HG03097 (cell line): ENCODE results near the gene PRRT1B.

Experiments used
- ATAC-seq: cut with Tn5 transposase; IDR thresholded peaks from one replicate; pipeline ENCODE4 v1.9.1; 2021; ENCODE audit not compliant: unreplicated experiment, low FRiP score

PRRT1B gene

GRCh38 chr9:131578021-131578420 is 32.7 kb downstream of the PRRT1B start:
- no peak for ATAC-seq

DNA sequence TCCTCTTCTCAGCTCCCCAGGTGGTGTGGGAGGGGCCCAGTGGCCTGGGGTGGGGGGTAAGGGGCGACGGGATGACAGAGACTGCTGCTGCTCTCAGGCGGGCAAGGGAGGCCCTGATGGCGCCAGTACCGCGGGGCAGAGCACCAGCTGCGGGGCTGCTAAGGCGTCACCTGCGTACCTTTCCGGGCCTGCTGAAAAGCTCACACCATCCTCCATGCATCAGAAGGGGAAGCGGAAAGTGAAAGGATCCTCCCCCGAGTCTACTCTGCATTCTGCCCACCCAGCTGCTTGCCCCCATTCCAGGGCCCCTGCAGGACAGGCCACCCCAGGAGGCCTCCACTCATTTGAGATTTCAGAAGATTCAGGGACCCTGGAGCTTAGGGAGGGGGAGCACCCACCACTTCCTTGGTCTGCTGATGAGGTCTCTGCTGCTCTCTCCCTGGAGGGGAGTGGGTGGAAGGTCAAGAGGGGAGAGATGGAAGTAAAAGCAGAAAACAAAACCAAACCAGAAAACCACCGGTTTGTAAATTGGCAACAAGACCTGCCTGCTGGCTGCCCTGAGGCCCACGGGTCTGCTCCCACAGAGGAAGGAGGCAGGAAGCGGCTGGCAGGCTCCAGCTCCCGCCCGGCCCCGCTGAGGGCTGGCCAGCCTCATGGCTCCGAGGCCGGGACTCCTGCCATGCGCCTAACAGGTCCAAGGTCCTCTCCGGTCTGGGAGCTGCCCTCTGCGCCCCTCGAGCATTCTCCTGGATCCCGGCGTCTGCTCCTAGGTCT is 33.6 kb downstream of the PRRT1B start:
- ATAC-seq, result no peak

- no peak for ATAC-seq
Measured at GRCh38 chr9:131579789-131580211, 34.5 kb downstream of the PRRT1B start.

DNA sequence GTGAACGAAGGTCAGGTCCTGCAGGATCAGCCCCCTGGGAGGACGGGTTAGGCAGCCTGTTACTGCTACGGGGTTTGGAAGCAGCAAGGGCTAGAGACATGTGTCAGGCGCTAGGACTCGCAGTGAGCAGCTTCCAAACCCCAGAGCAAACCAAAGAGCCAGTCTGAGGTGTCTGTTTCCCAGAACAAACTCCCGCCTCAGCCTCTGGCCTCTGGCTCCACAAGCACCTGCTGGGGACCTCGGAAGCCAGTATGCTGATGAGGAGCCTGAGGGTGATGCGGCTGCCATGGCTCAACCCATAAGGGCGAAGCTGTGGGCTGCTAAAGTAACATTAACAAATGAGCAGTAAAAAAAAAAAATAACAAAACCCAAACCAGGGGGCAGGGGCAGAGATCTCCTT is 35.0 kb downstream of the PRRT1B start:
- ATAC-seq, result no peak

GRCh38 chr9:131582056-131582455 is 36.7 kb downstream of the PRRT1B start:
- no peak for ATAC-seq

DNA sequence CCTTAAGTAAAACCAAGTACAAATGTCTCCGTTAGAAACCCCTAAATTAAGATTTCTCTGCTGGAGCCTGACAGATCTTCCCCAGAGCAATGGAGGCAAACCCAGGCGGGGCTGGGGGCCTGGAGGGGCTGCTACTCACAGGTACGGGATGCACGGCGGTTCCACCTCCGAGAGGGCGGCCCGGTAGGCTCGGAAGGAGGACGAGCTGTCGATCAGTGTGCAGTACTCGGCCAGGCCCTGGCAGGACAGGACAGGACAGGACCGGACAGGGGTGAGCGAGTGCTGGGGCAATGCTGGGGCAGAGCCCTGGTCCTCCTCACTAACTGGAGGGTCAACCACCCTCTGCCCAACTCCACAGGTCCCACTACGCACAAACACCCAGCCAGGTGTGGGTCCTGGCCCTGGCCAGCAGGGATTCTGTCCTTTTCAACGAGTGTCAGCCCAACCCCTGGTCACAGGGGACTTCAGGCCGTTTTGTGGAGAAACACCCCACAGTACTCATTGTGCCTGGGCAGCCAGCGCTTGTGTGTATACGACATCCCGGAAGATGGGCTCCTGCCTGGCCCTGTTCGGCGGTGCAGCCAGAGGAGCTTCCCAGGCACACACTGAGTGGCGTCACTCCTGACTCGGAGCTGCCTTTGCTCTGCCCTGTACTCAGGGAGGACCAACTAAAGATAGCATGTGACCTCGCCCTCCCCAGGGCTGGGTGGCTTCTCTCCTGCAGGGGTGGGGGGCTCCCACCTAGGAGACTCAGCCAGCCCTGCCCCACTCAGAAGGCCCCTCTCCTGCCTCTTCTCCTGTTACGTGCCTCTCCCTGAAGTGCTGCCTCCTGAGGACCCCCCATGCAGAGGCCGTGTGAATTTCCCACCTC is 37.4 kb downstream of the PRRT1B start:
- no peak for ATAC-seq

DNA sequence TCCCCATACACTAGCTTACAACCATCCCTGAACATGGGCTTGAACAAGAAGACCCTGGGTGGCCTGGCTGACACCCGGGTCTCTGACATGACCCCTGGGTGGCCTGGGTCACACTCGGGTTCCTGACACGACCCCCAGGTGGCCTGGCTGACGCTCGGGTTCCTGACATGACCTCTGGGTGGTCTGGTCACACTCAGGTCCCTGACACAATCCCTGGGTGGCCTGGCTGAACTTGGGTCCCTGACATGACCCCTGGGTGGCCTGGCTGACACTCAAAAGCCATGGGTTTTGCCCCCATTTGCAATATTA is 38.0 kb downstream of the PRRT1B start:
- ATAC-seq, result no peak

DNA sequence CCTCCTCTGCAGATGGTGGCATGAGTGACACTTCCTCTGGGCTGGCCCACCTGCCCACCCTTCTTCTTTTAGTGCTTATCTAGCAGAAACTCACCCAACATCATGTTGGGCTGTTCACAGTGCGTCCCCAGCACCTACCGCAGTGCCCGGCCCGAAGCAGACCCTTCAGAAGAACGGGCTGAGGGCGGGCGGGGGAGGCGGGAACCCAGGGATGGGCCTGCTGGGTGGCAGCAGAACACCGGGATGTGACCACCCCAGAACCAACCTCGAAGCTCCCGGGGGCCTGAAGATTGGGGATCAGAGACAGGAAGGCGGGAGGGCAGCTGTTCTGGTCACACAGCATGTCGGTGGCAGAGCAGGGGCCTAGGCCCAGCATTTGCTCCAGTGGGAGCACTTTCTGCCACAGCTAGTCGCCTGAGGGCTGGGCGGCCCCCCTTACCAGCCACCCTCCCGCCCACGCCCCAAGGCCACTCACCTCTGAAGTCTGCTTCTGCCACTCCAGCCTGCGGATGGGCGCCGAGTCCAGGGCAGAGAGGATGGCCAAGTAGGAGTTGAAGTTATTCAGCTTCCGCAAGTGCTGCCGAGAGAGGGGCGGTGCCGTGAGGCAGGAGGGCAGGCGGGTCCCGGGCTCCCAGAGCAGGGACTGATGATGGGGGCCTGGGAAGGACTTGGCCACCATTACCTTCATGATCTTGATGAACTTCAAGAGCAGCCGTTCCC is 38.7 kb downstream of the PRRT1B start:
- no peak for ATAC-seq

DNA sequence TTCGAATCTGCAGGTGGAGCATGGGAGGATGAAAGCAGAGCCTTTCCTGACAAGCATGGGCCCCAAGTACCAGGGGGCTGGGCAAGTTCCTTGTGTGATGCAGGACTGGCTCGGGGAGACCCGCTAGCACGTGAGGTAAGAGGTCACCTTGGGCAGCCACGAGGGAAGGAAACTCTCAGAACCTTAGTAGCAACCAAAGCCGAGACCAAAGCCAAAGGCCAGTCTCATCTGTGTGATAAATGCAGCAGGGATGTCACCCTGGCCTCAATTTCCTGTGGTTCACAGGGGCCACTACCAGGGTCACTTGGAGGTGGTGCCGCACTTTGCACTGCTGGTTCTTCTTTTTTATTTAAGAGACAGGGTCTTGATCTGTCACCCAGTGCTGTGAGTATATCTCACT is 39.5 kb downstream of the PRRT1B start:
- ATAC-seq, result no peak

- no peak for ATAC-seq
Measured at GRCh38 chr9:131585375-131585774, 40.1 kb downstream of the PRRT1B start.

DNA sequence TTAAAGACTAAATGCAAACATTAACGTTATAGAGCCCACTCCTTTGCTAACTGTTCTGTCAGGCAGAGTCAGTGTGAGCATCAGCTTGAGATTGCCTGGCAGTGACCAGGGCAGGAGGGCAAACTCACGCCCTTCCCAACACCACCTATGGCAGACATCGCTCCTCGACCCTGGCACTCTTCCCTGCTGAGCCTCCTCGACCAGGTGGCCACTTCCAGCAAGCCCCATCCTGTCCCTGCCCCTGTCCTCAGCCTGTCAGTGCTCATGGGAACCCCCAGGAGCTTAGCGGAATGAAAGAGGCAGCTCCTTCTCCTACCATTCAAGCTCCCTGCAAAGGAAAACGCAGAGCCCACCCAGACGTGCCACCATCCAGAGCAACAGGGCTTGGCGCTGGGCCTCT is 42.0 kb downstream of the PRRT1B start:
- no peak for ATAC-seq

DNA sequence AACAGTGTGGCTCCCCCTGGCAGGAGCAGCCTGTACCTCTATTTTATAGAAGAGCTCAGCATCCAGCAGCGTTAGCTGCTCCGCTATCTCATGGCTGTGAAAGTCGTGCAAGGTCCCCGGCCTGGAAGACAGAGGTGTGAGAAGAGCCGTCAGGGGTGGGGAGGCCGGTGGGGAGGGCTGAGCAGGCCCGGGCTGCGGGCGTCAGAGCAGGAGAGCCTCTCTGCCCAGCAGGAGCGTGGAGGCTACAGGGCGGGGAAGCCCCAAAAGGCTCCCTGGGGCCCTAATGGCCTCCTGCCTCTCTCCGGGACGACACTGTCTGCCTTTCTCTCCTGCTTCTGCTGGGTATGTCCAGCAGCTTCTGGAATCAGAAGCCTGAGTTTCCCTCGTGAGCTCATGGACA is 42.6 kb downstream of the PRRT1B start:
- no peak for ATAC-seq

- ATAC-seq, result no peak
Measured at GRCh38 chr9:131588396-131588795, 43.1 kb downstream of the PRRT1B start.

DNA sequence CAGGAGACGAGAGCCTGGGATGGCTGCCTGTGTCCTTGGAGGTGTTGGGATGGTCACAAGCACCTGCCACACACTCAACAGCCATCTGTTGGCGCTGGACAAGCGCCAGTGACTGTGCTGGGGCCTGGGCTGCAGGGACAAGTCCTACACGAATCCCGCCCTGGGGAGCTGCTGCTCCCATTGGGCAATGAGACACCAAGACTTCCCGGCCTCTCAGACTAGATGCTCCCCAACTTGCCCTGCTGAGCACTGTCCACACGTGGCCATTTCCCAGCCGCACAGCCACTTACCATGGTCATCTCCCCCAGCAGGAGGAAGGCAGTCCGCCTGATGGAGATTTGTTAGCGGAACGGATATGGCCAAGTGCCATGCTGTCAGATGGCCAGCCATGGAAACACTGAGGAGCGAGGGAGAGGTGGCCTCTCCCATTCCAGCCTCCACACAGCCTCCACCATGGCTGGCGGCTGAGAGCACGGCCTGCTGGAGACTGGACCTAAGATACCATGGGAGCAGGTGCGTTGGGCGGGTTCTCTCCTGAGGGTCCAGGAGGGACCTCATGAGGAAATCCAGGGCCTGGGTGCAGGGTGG is 43.9 kb downstream of the PRRT1B start:
- no peak for ATAC-seq

- no peak for ATAC-seq
Measured at GRCh38 chr9:131589993-131590392, 44.7 kb downstream of the PRRT1B start.

DNA sequence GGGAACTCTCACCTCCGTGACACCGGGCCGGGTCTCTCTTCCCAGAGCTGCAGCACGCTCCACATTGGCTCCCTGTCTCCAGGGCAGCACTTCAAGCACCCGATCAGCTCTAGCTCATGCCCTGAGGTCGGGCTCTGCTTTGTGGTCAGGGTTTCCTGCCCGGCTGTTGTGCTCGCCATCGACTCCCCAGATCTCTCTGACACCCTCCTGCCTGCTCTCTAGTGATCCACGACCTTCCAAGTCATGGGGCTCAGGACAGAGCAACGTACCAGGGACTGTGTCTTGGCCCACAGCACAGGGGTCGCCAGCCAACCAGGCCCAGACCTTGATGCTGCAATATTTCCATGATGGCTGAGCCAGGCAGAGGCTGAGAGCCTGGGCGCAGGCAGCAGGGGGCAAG is 45.1 kb downstream of the PRRT1B start:
- no peak for ATAC-seq

GRCh38 chr9:131590907-131591844 is 45.9 kb downstream of the PRRT1B start:
- no peak for ATAC-seq

DNA sequence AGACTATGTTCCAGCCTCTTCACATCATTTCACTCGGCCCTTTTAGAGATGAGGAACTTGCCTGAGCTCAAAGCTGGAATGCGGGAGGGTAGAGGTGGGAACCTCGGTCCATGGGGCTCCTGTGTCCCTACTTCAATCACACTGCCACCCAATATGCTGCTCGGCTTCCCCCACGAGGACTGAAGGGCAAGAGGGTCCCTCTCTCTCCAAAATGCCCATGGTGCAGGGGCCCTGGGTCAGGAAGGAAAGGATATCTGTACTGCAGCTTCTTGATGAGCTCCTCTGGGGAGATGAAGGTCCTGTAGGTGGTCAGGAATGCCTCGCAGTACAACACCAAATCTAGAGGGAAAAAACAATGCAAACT is 46.5 kb downstream of the PRRT1B start:
- ATAC-seq, result no peak

DNA sequence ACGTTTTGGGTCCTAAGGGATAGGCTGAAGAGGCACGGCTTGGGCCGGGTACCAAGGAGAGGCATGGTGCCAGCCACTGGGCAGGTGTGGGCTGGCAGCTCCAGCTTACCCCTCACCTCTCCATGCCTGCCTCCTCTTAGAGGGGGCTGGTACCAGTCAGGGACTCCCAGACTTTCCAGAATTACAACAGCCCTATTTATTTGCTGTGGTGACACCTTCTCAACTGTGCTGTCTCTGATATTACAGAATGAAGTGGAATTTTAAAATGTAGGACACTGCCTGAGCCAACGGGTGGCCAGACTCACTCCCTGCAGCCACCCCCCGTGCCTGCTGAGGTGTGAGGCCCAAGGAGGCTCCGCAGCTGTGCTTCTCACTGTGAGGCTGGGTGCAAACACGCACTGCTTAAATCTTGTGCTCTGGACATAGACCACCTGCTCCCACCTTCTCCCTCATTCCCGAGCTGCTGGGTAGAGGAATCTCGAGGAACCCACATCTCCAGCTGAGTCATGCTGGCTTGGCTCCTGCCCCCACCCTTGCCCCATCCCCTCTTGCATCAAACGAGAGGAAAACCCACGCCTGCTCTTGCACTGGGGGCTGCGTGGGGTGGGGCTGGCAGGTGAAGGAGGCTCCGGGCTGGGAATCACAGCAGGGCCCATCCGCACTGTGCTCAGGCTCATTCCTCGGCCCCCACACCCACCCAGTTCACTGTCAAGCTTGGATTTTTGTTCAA is 47.9 kb downstream of the PRRT1B start:
- ATAC-seq, result no peak
